H7 (cell line): ENCODE results near the gene TMEM80. TPM values are rescaled to one million over a fixed set of nuclear protein-coding genes. Genes with fewer than 3 reads are reported as not detected.
"Not testable (repeated sequence)": the region's sequence is repeated elsewhere in the genome, so short reads cannot be mapped to it uniquely, and the experiment has no call there.

Experiments
- DNase-seq: peaks from one replicate; pipeline ENCODE4 v3.0.0; 2012
- H3K27me3 ChIP-seq: 2 replicates; pipeline ENCODE4 v1.6.0; 2011; ENCODE audit warnings: mild to moderate bottlenecking, low read length; ENCODE audit not compliant: control insufficient read depth, insufficient read depth
- H3K36me3 ChIP-seq: replicated peaks from 2 replicates; pipeline ENCODE4 v1.5.1; 2011; ENCODE audit warnings: low read length; ENCODE audit not compliant: control insufficient read depth, insufficient read depth
- H3K4me3 ChIP-seq: 2 replicates; pipeline ENCODE4 v1.5.1; 2011; ENCODE audit warnings: low read depth, mild to moderate bottlenecking, control low read depth, low read length, moderate library complexity; ENCODE audit not compliant: insufficient read depth
- total RNA-seq: library from RNA; depleted of rRNA; stranded (reverse); fragments of >200 nt; shearing (Covaris generic); gene quantifications from 2 replicates; pipeline ENCODE4 v1.2.3, GENCODE V29; 2014

TMEM80 gene
- total RNA-seq, 1 experiment from 2014 or later: 27.0 TPM

DNA sequence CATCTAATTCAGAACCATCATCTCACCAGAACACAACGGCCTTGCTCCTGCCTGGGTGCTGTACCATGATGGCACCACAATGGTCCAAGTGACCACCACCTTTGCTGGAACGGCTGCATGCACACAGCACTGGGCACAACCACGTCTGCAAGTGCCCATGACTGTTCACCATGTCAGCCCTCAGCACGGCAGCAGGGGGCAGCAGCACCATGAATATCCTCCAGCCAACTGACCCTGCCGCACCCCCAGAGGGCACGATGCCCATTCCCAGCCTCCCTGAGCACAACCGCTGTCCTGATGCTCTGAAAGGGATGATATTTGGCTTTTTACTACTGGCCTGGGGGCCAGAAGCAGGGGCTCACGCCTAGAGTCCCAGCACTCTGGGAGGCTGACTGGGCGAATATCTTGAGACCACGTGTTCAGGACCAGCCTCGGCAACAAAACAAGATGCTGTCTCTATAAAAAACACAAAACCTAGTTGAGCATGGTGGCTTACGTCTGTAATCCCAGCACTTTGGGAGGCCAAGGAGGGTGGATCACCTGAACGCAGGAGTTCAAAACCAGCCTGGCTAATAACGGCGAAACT lies 32.8 kb upstream of the TMEM80 start:
- no peaks in the 10 kb centered on the region for H3K27me3 ChIP-seq
- DNase-seq: peak; percentile 96
- H3K36me3 ChIP-seq: peaks cover 6% of the 10 kb centered on the region
- no peak overlapping the region for H3K4me3 ChIP-seq

DNA sequence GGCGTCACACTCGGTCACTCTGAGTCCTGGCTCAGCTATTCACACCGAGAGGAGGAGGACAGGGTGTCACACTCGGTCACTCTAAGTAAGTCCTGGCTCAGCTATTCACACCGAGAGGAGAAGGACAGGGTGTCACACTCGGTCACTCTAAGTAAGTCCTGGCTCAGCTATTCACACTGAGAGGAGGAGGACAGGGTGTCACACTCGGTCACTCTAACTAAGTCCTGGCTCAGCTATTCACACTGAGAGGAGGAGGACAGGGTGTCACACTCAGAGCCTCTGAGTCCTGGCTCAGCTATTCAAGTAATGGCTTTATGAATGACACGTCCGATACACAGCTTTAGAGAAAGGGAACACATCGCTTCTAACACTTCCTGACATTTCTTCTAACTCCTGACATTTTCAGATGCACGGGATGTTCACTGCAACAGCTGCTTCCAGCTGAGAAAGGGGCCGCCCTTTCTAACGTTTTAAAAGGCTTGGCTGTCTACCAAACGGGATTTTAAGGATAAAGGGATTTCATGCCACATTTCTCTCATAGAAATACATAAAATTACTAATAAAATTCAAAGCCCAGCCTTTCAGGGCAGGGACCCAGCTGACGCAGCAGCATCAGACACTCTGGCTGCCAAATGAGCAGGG lies 30.4 kb upstream of the TMEM80 start:
- DNase-seq: no peak
- Histone ChIP-seq H3K4me3 (no peak overlapping the region), H3K36me3 (peaks cover 4% of the 10 kb centered on the region), H3K27me3 (no peaks in the 10 kb centered on the region)

DNA sequence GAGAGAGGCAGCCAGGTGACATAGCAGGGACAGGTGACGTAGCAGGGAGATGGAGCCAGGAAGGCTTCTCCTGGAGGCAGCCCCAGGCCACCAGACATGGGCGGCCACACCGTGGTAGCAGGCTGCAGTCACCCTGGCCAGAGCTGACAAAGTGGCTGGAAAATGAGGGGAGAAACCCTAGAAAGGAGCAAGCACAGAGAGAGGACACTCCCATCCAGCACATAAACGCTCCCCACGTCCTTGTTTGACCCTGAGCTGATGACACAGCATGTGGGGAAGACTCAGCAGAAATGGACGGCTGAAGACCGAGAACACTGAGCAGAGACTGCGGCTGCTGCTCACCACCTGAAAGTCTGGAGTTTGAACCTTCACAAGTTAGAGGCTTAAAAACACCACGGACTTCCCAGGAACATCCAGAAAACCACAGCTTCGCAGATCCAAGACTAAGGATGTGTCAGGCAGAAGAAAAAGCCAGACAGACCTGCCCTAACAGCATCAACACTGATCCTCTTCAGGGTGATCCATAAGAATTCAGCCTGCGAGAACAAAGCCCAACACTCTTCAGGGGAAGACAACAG lies 29.8 kb upstream of the TMEM80 start:
- DNase-seq: no peak
- H3K4me3 ChIP-seq: no peak overlapping the region
- H3K27me3 ChIP-seq: no peaks in the 10 kb centered on the region
- peaks cover 4% of the 10 kb centered on the region for H3K36me3 ChIP-seq

DNA sequence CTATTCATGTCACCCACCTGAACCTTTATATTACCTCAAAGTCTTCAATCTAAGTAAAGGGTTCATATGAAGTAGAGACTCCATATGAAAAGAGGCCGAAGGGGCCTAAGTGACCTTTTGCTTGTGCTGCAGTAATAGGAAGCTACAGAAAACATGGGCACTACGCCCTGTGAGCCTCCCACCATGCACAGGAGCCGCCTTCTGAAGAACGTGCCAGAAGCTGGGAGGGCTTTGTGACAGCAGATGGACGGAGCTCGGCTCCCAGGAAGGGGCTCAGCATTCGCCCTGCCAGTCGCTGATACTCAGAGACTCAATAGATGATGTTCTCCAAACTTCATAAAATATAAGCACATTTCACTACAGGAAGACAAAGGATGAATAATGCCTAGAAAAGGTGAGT lies 21.8 kb upstream of the TMEM80 start:
- Histone ChIP-seq H3K27me3 (no peaks in the 10 kb centered on the region), H3K36me3 (peaks cover 11% of the 10 kb centered on the region)
- no peak for DNase-seq

DNA sequence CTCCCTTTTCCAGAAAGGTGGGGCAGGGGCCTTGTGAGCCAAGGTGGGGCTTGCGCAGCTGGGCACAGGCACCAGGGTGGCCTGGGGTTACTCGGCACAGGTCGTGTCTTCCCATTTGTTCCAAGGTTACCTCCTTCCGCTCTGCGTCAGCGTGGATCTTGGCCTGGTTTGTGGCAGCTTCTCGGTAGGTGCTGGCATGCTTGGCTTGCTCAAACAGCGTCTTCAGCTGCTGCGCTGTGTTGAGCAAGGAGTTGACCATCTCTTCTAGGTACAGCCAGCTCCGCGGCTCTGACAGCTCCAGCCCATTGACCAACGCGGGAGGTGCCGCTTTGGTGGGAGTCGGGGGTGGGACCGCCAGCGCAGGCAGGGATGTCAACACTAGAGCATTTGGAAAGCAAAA lies 21.2 kb upstream of the TMEM80 start:
- peaks cover 12% of the 10 kb centered on the region for H3K36me3 ChIP-seq
- no peaks in the 10 kb centered on the region for H3K27me3 ChIP-seq
- no peak for DNase-seq
- no peak overlapping the region for H3K4me3 ChIP-seq

More for the DNA sequence above, 21.8 kb upstream of the TMEM80 start:
- H3K4me3 ChIP-seq: no peak overlapping the region

DNA sequence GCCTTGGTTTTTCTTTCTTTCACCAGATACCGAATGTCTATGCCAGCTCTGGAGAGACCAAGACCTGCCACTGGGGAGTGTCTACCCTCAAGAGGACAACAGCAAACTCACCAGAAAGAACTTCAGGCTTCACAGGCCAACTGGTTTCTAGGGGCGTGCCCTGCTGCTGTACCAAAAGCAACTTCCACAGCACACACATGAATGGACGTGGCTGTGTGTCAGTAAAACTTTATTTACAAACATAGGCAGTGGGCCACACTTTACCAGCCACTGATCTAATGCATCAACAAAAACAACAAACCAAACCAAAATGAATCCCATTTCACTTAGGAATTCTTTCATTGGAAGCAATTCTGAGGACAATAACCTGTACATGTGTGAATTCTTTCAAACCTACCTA lies 17.3 kb upstream of the TMEM80 start:
- DNase-seq: no peak
- Histone ChIP-seq H3K36me3 (peaks cover 12% of the 10 kb centered on the region), H3K4me3 (no peak overlapping the region), H3K27me3 (no peaks in the 10 kb centered on the region)

DNA sequence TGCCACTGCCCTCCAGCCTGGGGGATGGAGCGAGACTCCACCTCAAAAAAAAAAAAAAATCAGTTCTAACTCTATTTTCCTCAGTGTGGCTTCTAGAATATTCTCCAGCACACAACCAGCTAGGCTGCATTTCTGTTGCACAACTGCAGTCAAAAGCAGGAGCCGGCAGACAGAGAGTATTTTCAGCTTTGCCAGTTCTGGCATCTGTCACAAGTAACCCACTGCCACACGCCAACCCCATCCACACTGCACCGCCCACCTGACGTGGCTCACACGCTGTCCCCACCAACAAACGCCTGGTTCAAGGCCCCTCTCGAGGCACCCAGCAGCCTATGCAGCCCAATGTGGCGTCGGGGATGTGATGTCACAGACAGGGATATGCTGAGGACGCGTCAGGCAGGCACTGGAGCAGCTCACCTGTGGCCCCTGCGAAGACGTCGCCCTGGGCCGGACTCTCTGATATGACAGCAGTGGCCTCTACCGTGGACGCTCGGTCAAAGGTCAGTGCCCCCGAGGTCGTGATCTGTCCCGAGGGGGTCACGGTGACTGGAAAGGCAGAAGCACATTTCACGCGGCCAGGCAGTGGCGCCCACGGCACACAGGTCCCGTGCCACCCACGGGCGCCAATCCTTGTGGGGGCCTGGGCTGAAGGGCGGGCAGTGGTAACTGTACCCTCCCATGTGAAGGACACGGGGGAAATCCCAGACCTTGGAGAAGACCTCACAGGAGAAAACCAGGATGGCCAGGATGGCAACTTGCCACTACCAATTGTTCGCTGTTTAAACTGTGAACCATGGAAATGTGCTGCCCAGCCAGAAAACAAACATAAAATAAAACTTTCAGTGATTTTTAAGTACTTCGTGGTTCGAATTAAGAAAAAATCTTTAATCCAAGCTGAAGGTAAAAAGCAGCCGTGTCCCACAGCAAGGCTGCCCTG lies 16.1 kb upstream of the TMEM80 start:
- Histone ChIP-seq H3K27me3 (no peaks in the 10 kb centered on the region), H3K4me3 (no peak overlapping the region)
- DNase-seq: no peak

DNA sequence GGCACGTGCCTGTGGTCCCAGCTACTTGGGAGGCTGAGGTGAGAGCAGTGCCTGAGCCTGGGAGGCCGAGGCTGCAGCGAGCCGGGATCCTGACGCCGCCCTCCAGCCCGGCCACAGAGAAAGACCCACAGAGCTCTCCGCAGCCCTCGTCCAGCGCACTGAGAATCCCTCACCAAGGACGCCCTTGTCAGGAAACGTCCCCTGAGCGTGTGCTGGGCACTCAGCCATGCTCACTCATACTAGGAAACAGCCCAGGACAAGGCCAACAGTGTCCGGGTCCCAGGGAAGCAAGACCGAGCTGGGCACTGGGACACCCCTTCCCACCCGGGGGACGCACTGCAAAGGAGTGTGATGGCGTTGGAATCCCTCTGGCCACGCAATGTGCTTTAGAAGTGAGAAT lies 15.1 kb upstream of the TMEM80 start:
- H3K36me3 ChIP-seq: peaks cover 10% of the 10 kb centered on the region

More for the DNA sequence above, 16.1 kb upstream of the TMEM80 start:
- peaks cover 9% of the 10 kb centered on the region for H3K36me3 ChIP-seq

DNA sequence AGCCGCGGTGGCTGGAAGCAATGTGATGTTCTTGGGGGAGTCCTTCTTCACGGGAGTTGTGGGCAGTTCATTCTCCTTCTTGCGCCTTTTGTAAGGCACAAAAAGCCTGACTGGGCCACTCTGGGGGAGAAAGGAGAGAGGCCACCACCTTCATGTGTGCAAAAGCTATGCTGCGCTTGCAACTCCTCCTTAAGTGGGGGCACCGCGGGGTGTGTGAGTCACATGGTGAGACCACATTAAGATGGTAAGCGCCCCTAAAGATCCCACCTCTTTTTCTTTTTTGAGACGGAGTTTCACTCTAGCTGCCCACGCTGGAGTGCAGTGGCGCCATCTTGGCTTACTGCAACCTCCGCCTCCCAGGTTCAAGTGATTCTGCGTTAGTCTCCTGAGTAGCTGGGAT lies 14.6 kb upstream of the TMEM80 start:
- DNase-seq: no peak
- Histone ChIP-seq H3K4me3 (no peak overlapping the region), H3K27me3 (no peaks in the 10 kb centered on the region), H3K36me3 (peaks cover 12% of the 10 kb centered on the region)

More for the DNA sequence above, 15.1 kb upstream of the TMEM80 start:
- no peak overlapping the region for H3K4me3 ChIP-seq
- H3K27me3 ChIP-seq: no peaks in the 10 kb centered on the region
- no peak for DNase-seq

DNA sequence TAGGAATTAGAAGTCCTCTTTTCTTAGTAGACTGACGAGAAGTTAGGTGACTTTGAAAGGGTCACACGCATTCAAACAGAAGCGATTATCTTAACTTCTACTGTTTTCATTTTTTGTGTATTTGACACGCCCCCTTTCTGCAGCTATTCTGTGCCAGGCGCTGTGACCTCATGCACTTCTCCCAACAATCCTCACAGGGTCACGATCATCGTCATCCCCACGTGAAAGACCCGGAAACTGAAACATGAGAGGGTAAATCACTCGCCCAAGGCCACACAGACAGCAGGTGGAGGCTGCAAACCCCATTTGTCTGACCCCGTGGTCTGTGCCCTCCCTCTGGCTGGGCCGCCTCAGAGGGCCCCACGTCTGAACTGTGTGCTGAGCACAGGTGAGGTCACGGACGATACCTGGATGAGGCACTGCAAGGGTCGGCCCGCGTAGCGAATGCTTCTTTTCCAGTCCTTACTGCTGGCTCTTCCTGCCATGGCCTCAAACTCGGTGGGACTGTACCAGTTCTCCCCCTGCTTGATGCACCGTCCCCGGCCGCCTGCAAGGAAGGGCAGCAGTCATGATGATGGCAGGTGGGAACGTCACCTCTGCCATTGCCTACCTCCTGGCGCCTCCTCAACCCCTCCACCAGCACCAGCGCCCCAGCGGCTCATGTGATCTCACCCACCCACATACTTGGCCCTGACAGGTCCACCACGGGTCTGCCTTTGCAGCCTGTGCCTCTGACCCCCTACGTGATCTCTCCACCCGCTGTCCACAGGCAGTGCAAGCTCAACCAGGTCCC lies 9.0 kb upstream of the TMEM80 start:
- DNase-seq: no peak
- H3K36me3 ChIP-seq: peaks cover 12% of the 10 kb centered on the region
- no peak overlapping the region for H3K4me3 ChIP-seq
- H3K27me3 ChIP-seq: no peaks in the 10 kb centered on the region

DNA sequence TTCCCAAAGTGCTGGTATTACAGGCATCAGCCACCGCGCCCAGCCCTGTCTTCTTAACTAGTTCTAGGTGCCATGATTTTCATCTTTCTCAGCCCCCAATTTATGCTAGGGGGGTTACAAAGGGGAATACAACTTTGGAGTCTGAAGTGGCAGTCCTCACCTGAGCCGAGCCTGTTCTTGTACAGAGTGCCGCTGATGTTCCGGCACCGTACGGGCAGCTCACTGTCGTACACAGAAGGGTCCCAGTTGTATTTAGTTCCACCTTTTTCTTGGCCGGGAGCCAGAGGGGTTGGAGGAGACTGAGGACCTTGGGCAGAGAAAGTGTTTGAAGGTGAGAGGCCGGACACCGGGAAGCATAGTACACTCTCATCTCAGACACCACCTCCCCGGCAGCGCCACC lies 7.9 kb upstream of the TMEM80 start:
- Histone ChIP-seq H3K36me3 (peaks cover 12% of the 10 kb centered on the region), H3K27me3 (no peaks in the 10 kb centered on the region), H3K4me3 (no peak overlapping the region)
- no peak for DNase-seq

DNA sequence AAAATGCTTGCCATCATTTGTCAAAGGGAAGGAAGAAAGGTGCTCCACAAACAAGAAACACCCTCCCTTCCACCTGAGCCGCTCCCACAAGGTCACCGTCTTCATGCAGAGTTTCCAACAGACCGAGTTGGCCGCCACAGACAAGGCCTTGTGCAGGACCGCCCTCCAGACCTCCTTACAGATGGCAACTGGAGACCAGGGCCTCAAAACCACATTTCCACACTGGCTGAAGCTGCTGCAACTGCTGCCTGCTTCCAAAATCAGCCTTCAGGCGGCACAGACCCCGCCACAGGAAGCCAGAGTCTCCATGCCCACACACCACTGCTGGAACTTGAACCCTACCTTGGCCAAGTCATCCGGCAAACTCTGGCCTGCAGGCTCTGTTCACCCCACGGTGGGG lies 6.9 kb upstream of the TMEM80 start:
- Histone ChIP-seq H3K27me3 (no peaks in the 10 kb centered on the region), H3K4me3 (no peak overlapping the region), H3K36me3 (peaks cover 12% of the 10 kb centered on the region)
- no peak for DNase-seq

DNA sequence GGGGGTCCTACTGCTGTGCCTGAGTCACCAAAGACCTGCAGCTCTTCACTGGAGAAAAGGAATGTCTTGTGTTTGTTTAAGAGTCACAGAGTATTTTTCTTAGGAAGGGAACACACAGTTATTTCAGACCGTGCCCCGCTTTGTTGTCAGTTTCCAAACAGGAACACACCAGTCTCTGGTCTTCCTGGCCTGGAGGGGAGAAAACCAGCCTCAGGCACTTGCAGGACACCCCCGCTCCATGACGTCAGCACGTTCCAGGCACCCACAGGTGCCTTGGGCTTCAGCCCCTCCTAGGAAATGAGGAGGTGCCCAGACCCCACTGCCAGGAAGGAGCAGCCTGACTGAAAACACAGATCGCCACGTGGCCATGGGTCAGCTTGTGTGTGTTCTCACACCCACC lies 6.0 kb upstream of the TMEM80 start:
- no peak for DNase-seq
- no peaks in the 10 kb centered on the region for H3K27me3 ChIP-seq
- H3K36me3 ChIP-seq: peaks cover 12% of the 10 kb centered on the region
- H3K4me3 ChIP-seq: no peak overlapping the region

DNA sequence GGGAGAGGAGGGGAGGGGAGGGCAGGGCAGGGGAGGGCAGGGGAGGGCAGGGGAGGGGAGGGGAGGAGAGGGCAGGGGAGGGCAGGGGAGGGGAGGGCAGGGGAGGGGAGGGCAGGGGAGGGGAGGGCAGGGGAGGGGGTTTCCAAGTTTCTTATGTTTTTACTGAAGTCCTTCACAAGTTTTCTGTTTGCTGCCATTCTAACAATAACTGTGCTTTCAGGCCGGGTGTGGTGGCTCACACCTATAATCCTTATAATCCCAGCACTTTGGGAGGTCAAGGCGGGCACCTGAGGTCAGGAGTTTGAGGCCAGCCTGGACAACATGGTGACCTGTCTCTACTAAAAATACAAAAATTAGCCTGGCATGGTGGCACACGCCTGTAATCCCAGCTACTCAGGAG lies 5.4 kb upstream of the TMEM80 start:
- H3K27me3 ChIP-seq, H3K4me3 ChIP-seq, DNase-seq: not testable (repeated sequence)
- peaks cover 11% of the 10 kb centered on the region for H3K36me3 ChIP-seq
